ENCODE results near the gene RBL1. TPM values are rescaled to one million over a fixed set of nuclear protein-coding genes. Genes with fewer than 3 reads are reported as not detected.

The RBL1 gene
- total RNA-seq, 1 donor from 2014 or later: 3.4 TPM

DNA sequence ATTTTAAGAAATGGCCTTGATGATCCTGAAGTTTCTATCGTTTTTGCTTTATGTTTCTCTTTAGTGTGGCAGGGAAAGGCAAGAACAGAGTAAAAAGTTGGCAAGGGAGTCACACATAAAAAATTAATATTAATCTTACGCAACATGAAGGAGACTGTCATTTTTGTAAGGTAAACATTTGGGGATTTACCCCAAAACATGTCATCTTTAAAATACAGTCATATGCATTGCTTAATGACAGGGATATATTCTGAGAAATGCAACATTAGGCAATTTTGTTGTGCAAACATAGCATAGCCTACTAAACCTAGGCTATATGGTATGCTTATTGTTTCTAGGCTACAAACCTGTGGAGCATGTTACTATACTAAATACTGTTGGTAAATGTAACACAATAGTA lies 5.4 kb downstream of the RBL1 start:
- Mint-ChIP-seq H3K9me3 (ENCODE audit: unreplicated experiment) (no peaks in the 10 kb centered on the region), H3K4me3 (ENCODE audit: unreplicated experiment) (no peak overlapping the region), H3K27me3 (ENCODE audit: low read depth, unreplicated experiment) (no peaks in the 10 kb centered on the region), H3K27ac (ENCODE audit: unreplicated experiment) (no peak overlapping the region), H3K36me3 (ENCODE audit: low read depth, unreplicated experiment) (no peaks in the 10 kb centered on the region), H3K4me1 (ENCODE audit: low read depth, unreplicated experiment) (no peaks in the 10 kb centered on the region)
- no peak overlapping the region for H2AFZ ChIP-seq (ENCODE audit: low read depth, low read length)
- H3K79me2 ChIP-seq (ENCODE audit: insufficient read depth, low read length): peaks cover 28% of the 10 kb centered on the region
- no peak overlapping the region for H3K9ac ChIP-seq (ENCODE audit: low read length)
- TF ChIP-seq, protein P1, sequence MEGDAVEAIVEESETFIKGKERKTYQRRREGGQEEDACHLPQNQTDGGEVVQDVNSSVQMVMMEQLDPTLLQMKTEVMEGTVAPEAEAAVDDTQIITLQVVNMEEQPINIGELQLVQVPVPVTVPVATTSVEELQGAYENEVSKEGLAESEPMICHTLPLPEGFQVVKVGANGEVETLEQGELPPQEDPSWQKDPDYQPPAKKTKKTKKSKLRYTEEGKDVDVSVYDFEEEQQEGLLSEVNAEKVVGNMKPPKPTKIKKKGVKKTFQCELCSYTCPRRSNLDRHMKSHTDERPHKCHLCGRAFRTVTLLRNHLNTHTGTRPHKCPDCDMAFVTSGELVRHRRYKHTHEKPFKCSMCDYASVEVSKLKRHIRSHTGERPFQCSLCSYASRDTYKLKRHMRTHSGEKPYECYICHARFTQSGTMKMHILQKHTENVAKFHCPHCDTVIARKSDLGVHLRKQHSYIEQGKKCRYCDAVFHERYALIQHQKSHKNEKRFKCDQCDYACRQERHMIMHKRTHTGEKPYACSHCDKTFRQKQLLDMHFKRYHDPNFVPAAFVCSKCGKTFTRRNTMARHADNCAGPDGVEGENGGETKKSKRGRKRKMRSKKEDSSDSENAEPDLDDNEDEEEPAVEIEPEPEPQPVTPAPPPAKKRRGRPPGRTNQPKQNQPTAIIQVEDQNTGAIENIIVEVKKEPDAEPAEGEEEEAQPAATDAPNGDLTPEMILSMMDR (IDR thresholded peaks at IDR 0.05; ENCODE audit: insufficient read depth, low read depth, low read length): no peak
- no peak for TF ChIP-seq EZH2 (IDR thresholded peaks at IDR 0.05; ENCODE audit: insufficient read depth, low read length)
- DNase-seq (ENCODE audit: low read depth) (no peak), FAIRE-seq (no peak)
- H3K27ac ChIP-seq (ENCODE audit: low read depth, low read length): no peak overlapping the region
- peaks cover 6% of the 10 kb centered on the region for H3K4me1 ChIP-seq (ENCODE audit: insufficient read depth, low read length)
- no peak overlapping the region for H3K4me2 ChIP-seq (ENCODE audit: low read length)
- no peak overlapping the region for H3K4me3 ChIP-seq (ENCODE audit: insufficient read depth, low read depth, low read length)
- no peaks in the 10 kb centered on the region for H4K20me1 ChIP-seq (ENCODE audit: insufficient read depth, low read length)
- no peaks in the 10 kb centered on the region for H3K9me3 ChIP-seq (ENCODE audit: insufficient read depth, low read depth, low read length)
- H3K27me3 ChIP-seq (ENCODE audit: insufficient read depth, low read length): no peaks in the 10 kb centered on the region
- H3K36me3 ChIP-seq (ENCODE audit: insufficient read depth, low read length): peaks cover 3% of the 10 kb centered on the region

DNA sequence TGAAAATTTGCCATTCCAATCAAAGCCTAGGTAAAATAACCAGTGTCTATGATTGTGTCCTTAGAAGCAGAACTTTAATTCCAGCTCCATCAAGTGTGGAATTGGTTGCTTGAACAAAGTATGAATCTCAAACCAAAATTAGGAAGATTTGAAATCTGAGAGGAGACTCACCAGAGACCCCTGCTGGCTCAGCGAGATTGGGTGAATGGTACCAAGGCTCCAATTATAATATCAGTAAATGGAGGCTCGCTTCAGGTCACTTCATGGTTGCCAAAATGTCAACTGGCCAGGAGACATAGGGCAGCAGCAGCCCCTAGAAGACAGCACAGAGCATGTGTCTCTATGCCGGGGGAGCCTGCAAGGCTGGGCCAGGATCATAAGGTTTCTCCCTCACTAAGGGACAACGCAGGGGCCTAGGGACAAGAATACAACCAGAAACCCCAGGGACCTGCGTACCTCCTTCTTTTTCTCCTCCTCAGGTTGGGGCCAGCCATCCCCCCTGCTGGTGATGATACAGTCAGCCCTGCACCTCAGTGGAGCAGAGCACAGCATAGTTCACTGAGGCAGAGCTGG lies 14.0 kb downstream of the RBL1 start:
- no peaks in the 10 kb centered on the region for H3K36me3 Mint-ChIP-seq (ENCODE audit: low read depth, unreplicated experiment)
- H3K79me2 ChIP-seq (ENCODE audit: insufficient read depth, low read length): no peaks in the 10 kb centered on the region
- H3K36me3 ChIP-seq (ENCODE audit: insufficient read depth, low read length): no peaks in the 10 kb centered on the region
- no peak for TF ChIP-seq EZH2 (IDR thresholded peaks at IDR 0.05; ENCODE audit: insufficient read depth, low read length)
- TF ChIP-seq, protein P1 (IDR thresholded peaks at IDR 0.05; ENCODE audit: insufficient read depth, low read depth, low read length): peak; percentile 27
- no peak for FAIRE-seq
- no peaks in the 10 kb centered on the region for H3K27me3 ChIP-seq (ENCODE audit: insufficient read depth, low read length)
- no peaks in the 10 kb centered on the region for H3K4me1 Mint-ChIP-seq (ENCODE audit: low read depth, unreplicated experiment)
- H3K27ac Mint-ChIP-seq (ENCODE audit: unreplicated experiment): no peak overlapping the region
- no peak overlapping the region for H3K4me3 ChIP-seq (ENCODE audit: insufficient read depth, low read depth, low read length)
- H3K9me3 ChIP-seq (ENCODE audit: insufficient read depth, low read depth, low read length): no peaks in the 10 kb centered on the region
- DNase-seq (ENCODE audit: low read depth): no peak
- no peak overlapping the region for H3K9ac ChIP-seq (ENCODE audit: low read length)
- H3K4me3 Mint-ChIP-seq (ENCODE audit: unreplicated experiment): no peak overlapping the region
- H3K4me1 ChIP-seq (ENCODE audit: insufficient read depth, low read length): no peaks in the 10 kb centered on the region
- H3K4me2 ChIP-seq (ENCODE audit: low read length): no peak overlapping the region
- H3K9me3 Mint-ChIP-seq (ENCODE audit: unreplicated experiment): no peaks in the 10 kb centered on the region
- no peak overlapping the region for H2AFZ ChIP-seq (ENCODE audit: low read depth, low read length)
- H4K20me1 ChIP-seq (ENCODE audit: insufficient read depth, low read length): peaks cover 5% of the 10 kb centered on the region
- H3K27me3 Mint-ChIP-seq (ENCODE audit: low read depth, unreplicated experiment): no peaks in the 10 kb centered on the region
- H3K27ac ChIP-seq (ENCODE audit: low read depth, low read length): no peak overlapping the region

DNA sequence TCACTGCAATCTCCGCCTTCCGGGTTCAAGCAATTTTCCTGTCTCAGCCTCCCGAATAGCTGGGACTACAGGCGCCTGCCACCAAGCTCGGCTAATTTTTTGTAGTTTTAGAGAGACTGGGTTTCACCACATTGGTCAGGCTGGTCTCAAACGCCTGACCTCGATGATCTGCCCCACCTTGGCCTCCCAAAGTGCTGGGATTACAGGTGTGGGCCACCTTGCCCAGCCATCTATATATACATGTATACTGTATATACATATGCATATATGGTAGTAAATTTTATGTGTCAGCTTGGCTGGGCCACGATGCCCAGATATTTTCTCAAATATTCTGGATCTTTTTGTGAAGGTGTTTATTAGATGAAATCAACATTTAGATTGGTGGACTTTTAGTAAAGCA lies 18.8 kb downstream of the RBL1 start:
- H3K4me1 ChIP-seq (ENCODE audit: insufficient read depth, low read length): no peaks in the 10 kb centered on the region
- H3K4me3 Mint-ChIP-seq (ENCODE audit: unreplicated experiment): no peak overlapping the region
- H3K4me3 ChIP-seq (ENCODE audit: insufficient read depth, low read depth, low read length): no peak overlapping the region
- H3K27ac ChIP-seq (ENCODE audit: low read depth, low read length): no peak overlapping the region
- H2AFZ ChIP-seq (ENCODE audit: low read depth, low read length): no peak overlapping the region
- H3K9ac ChIP-seq (ENCODE audit: low read length): no peak overlapping the region
- peaks cover 4% of the 10 kb centered on the region for H3K9me3 Mint-ChIP-seq (ENCODE audit: unreplicated experiment)
- TF ChIP-seq, protein P1 (IDR thresholded peaks at IDR 0.05; ENCODE audit: insufficient read depth, low read depth, low read length): no peak
- TF ChIP-seq EZH2 (IDR thresholded peaks at IDR 0.05; ENCODE audit: insufficient read depth, low read length): no peak
- peaks cover 5% of the 10 kb centered on the region for H4K20me1 ChIP-seq (ENCODE audit: insufficient read depth, low read length)
- no peak overlapping the region for H3K4me2 ChIP-seq (ENCODE audit: low read length)
- no peaks in the 10 kb centered on the region for H3K36me3 ChIP-seq (ENCODE audit: insufficient read depth, low read length)
- H3K79me2 ChIP-seq (ENCODE audit: insufficient read depth, low read length): no peaks in the 10 kb centered on the region
- H3K4me1 Mint-ChIP-seq (ENCODE audit: low read depth, unreplicated experiment): no peaks in the 10 kb centered on the region
- H3K27me3 Mint-ChIP-seq (ENCODE audit: low read depth, unreplicated experiment): no peaks in the 10 kb centered on the region
- no peaks in the 10 kb centered on the region for H3K9me3 ChIP-seq (ENCODE audit: insufficient read depth, low read depth, low read length)
- no peaks in the 10 kb centered on the region for H3K27me3 ChIP-seq (ENCODE audit: insufficient read depth, low read length)
- no peak for DNase-seq (ENCODE audit: low read depth)
- FAIRE-seq: no peak
- no peak overlapping the region for H3K27ac Mint-ChIP-seq (ENCODE audit: unreplicated experiment)
- H3K36me3 Mint-ChIP-seq (ENCODE audit: low read depth, unreplicated experiment): peaks cover 3% of the 10 kb centered on the region

All from astrocyte (in vitro differentiated cells and primary cell).